Pancreas (tissue), 10 donors: Measurements from ENCODE around the gene LRRC10B. TPM values are rescaled to one million over a fixed set of nuclear protein-coding genes. Genes with fewer than 3 reads are reported as not detected.
A peak's percentile ranks its signal among the peaks of the same experiment; 100 is the strongest.

ENCODE experiments used
- ATAC-seq, 4 donors: fragments of 200-7000 bp; cut with Tn5 transposase; one replicate each; pipeline versions ENCODE4 v1.8.0 to v1.9.1; 2020; ENCODE audit warnings: mild to moderate bottlenecking in 4 of 4, moderate library complexity in 4 of 4
- DNase-seq, 6 donors: peaks; one replicate each; pipeline ENCODE4 v3.0.0-alpha.2; 2020
- FAIRE-seq: peaks from 2 replicates; lab custom pipeline; 2012; peaks lifted over from hg19 to GRCh38; lab: Jason Lieb, UNC
- H3K27ac ChIP-seq, 4 donors: fragments of 200-600 bp; sonication (generic); 1 replicate in 3 of 4; 2 replicates in 1 of 4; pipeline versions ENCODE4 v1.5.0 to v1.8.0; 2020
- H3K27me3 ChIP-seq, 4 donors: fragments of 200-600 bp; one replicate each; pipeline ENCODE4 v1.8.0; 2021
- H3K36me3 ChIP-seq, 3 donors: fragments of 200-600 bp; sonication (generic) in 1 of 3; one replicate each; pipeline versions ENCODE4 v1.5.0 to v1.8.0; 2020 to 2021
- H3K4me1 ChIP-seq, 3 donors: fragments of 200-600 bp; one replicate each; pipeline ENCODE4 v1.8.0; 2021
- H3K4me3 ChIP-seq, 4 donors: fragments of 200-600 bp; sonication (generic) in 2 of 4; one replicate each; pipeline versions ENCODE4 v1.5.0 to v1.8.0; 2020 to 2021
- H3K9me3 ChIP-seq, 4 donors: fragments of 200-600 bp; one replicate each; pipeline ENCODE4 v1.8.0; 2021
- WGBS, 2 donors: extraction: QIAGEN DNeasy Blood & Tissue Kit; methylation state at CpG; one replicate each; pipeline ENCODE4 v1.1.7; 2013; 5-methylcytosine and 5-hydroxymethylcytosine counted together
- intact Hi-C, 3 donors: fragments of 100-400 bp; cut with DNase I; formaldehyde crosslinking; loops; one replicate each; pipeline versions ENCODE4 v1.11.1 to v1.14.2; 2022
- polyA plus RNA-seq, 2 donors: library from polyadenylated mRNA; stranded (reverse); fragments of 200-250 nt; gene quantifications; one replicate each; pipeline ENCODE4 v1.2.3, GENCODE V29; 2013
- total RNA-seq, 6 donors: library from RNA; stranded (reverse); fragmentation: NEBNext Ultra II Directional in 4 of 6; extraction: Animal tissue kit (Norgen Biotek cat#: 25700) in 4 of 6; gene quantifications; one replicate each; pipeline versions ENCODE4 v1.2.1 to v1.2.4, GENCODE V29; 2021 to 2023
- TF ChIP-seq, protein P1 (sequence below), 4 donors: fragments of 200-600 bp; sonication (generic) in 3 of 4; IDR thresholded peaks; one replicate each; pipeline versions ENCODE4 v1.5.0 to v1.8.0; 2021; ENCODE audit warnings: antibody characterized with exemption in 4 of 4
- donor health status: healthy with polysubstance abuse.
- donor health status: DM: no; HTN: no; CAD: no; lungs with moderate emphysema.
- donor health status: DM: no; HTN: no; CAD: no.
- donor health status: control.
- donor health status: control.
- donor health status: Bipolar disorder and iron deficiency.
- donor health status: DM: yes; HTN: yes; CAD: no.
- donor health status: DM: no; HTN: no; CAD: no.
- donor health status: DM: no; HTN: no; CAD: no.
- donor health status: DM: yes; HTN: yes; CAD: no.

LRRC10B gene
- total and polyA plus RNA-seq, 8 donors, result 0.28 to 10.2 (median 1.2) TPM

DNA sequence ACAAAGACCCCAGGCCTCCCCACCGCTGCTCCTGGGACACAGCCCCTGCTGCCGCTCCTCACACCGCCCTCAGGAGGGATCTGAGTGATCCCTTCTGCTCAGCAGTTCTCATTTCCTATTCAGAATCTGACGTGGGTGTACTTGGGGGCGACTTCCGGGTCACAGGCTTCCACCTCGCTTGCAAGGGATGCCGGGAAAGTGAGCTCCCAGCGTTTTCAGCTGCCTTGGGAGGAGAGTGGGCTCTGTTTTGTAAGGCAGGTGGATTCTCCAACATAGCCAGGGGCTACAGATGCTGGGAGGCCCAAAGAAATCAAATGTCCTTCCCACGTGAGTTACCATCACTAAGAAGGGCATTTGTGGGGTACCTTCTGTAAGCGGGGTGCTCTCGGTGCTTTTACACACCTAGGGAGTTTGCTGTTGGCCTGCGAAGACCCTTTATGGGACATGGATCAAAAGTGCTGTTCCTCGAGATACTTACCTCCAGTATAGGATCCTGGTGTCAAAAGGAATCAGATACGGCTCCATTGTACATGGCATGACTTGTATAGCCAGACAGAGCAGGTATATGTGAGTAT lies 9.7 kb upstream of the LRRC10B start:
- Histone ChIP-seq H3K9me3 (no peaks in the 10 kb centered on the region), H3K4me3 (no peak overlapping the region), H3K36me3 (no peaks in the 10 kb centered on the region), H3K4me1 (no peaks in the 10 kb centered on the region), H3K27ac (no peak overlapping the region), H3K27me3 (no peaks in the 10 kb centered on the region)
- 78 to 82% methylated on average over 15 of the region's 15 CpGs for WGBS, 2 donors
- no peak for FAIRE-seq
- no peak for ATAC-seq
- peak in 1 of 6 donors; percentile 23 for DNase-seq
- intact Hi-C loops, result no loop called here
- TF ChIP-seq, protein P1, sequence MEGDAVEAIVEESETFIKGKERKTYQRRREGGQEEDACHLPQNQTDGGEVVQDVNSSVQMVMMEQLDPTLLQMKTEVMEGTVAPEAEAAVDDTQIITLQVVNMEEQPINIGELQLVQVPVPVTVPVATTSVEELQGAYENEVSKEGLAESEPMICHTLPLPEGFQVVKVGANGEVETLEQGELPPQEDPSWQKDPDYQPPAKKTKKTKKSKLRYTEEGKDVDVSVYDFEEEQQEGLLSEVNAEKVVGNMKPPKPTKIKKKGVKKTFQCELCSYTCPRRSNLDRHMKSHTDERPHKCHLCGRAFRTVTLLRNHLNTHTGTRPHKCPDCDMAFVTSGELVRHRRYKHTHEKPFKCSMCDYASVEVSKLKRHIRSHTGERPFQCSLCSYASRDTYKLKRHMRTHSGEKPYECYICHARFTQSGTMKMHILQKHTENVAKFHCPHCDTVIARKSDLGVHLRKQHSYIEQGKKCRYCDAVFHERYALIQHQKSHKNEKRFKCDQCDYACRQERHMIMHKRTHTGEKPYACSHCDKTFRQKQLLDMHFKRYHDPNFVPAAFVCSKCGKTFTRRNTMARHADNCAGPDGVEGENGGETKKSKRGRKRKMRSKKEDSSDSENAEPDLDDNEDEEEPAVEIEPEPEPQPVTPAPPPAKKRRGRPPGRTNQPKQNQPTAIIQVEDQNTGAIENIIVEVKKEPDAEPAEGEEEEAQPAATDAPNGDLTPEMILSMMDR (IDR thresholded peaks at IDR 0.05), result no peak

GRCh38 chr11:61499816-61500491 lies 8.6 kb upstream of the LRRC10B start:
- no peaks in the 10 kb centered on the region for H3K4me1 ChIP-seq
- no peaks in the 10 kb centered on the region for H3K36me3 ChIP-seq
- no peak overlapping the region for H3K27ac ChIP-seq
- DNase-seq, result peak in 1 of 6 donors; percentile 12
- no peak for FAIRE-seq
- TF ChIP-seq, protein P1 (IDR thresholded peaks at IDR 0.05), result no peak
- H3K4me3 ChIP-seq, result no peak overlapping the region
- intact Hi-C loops, result no loop called here
- no peaks in the 10 kb centered on the region for H3K27me3 ChIP-seq
- no peaks in the 10 kb centered on the region for H3K9me3 ChIP-seq
- 81% methylated on average over 12 of the region's 12 CpGs for WGBS, 2 donors
- ATAC-seq, result no peak

GRCh38 chr11:61502522-61502921 lies 6.0 kb upstream of the LRRC10B start:
- intact Hi-C loops, result no loop called here
- Histone ChIP-seq H3K9me3 (no peaks in the 10 kb centered on the region), H3K36me3 (no peaks in the 10 kb centered on the region), H3K4me1 (no peaks in the 10 kb centered on the region), H3K27me3 (no peaks in the 10 kb centered on the region), H3K27ac (no peak overlapping the region), H3K4me3 (no peak overlapping the region)
- DNase-seq, result no peak
- no peak for FAIRE-seq
- TF ChIP-seq, protein P1 (IDR thresholded peaks at IDR 0.05), result no peak
- 95 to 100% methylated on average over 1 of the region's 1 CpG for WGBS, 2 donors
- ATAC-seq, result no peak

DNA sequence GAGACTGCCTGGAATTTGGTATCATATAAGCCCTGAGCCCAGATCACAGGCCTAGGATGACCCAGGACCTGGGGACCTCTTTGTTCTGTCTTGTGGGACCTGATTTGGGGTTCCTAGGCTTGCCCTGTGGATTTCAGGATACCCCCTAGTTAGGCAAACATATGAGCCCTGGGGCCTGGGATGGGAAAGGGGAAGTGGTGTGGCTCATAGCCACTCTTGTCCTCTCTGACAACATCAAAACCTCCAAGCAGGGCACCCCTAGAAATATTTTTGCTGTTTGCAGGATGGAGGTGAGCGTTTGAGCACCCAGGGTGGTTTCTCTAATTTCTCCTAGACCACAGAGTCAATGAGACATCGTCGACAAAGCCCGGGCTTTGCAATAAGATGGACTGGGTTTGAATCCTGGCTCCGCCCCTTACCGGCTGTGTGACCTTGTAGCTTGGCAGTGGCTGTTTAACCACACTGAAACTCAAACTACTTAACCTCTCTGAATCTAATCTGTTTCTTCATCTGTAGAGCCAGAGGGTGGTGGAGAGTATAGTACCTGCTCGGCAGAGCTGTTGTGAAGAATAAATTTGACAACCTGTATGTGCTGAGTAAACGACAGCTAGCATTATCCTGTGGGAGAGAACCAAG lies 5.3 kb upstream of the LRRC10B start:
- Histone ChIP-seq H3K36me3 (no peaks in the 10 kb centered on the region), H3K4me3 (no peak overlapping the region), H3K9me3 (no peaks in the 10 kb centered on the region), H3K4me1 (peaks cover 0 to 2% (median 0%) of the 10 kb centered on the region in 3 donors), H3K27me3 (no peaks in the 10 kb centered on the region), H3K27ac (no peak overlapping the region)
- 54 to 65% methylated on average over 8 of the region's 8 CpGs for WGBS, 2 donors
- ATAC-seq (no peak), DNase-seq (peak in 1 of 6 donors; percentile 6), FAIRE-seq (no peak)
- intact Hi-C loops, result no loop called here
- TF ChIP-seq, protein P1 (IDR thresholded peaks at IDR 0.05), result no peak
